HCT116 (cell line): ENCODE measurements around the gene TOR4A. TPM values are rescaled to one million over a fixed set of nuclear protein-coding genes. Genes with fewer than 3 reads are reported as not detected.

Source experiments
- ATAC-seq: fragments of 200-7000 bp; cut with Tn5 transposase; 2 replicates; pipeline ENCODE4 v1.9.1; 2020; ENCODE audit warnings: mild to moderate bottlenecking, moderate library complexity
- BruUV-seq: library from RNA; stranded (reverse); fragments of 400-500 nt; replicated peaks from 2 replicates; lab custom pipeline; 2021; lab: Mats Ljungman, UMichigan
- CTCF ChIA-PET: fragments of 300-600 bp; sonication (Branson Sonifier 250); formaldehyde crosslinking; loops from one replicate; lab custom pipeline; 2021; ENCODE audit warnings: antibody characterized with exemption; lab: Charles Lee
- POLR2A ChIA-PET: fragments of 300-600, 350-600 bp; sonication (Branson Sonifier 250); formaldehyde crosslinking; loops from one replicate; lab custom pipeline; 2021; ENCODE audit warnings: antibody characterized with exemption; lab: Charles Lee
- RAD21 ChIA-PET, 2 experiments: fragments of 300-600 bp; sonication (Branson Sonifier 250); formaldehyde crosslinking; loops; one replicate each; lab custom pipeline; 2023; ENCODE audit warnings: low total read pairs in 2 of 2; ENCODE audit not compliant: uncharacterized antibody in 2 of 2, unreplicated experiment in 2 of 2, low non-redundant PET in 1 of 2; lab: Charles Lee
- DNase-seq: peaks from one replicate; pipeline ENCODE4 v3.0.0-alpha.2; 2010; ENCODE audit warnings: low read depth, low spot score
- H2AFZ ChIP-seq: fragments of 200-600 bp; shearing (Covaris generic), sonication (generic); 2 replicates; pipeline ENCODE4 v1.6.1; 2017; ENCODE audit warnings: low read depth, mixed run types, mixed read lengths, antibody characterized with exemption, low read length; ENCODE audit not compliant: poor library complexity, severe bottlenecking
- H3K27ac ChIP-seq: 2 replicates; pipeline ENCODE4 v1.5.1; 2012; ENCODE audit warnings: low read depth, low read length
- H3K27me3 ChIP-seq: fragments of 200-600 bp; sonication (generic); 2 replicates; pipeline ENCODE4 v1.6.1; 2016; ENCODE audit warnings: mixed run types, low read length, mixed read lengths; ENCODE audit not compliant: insufficient read depth
- H3K36me3 ChIP-seq, 2 experiments: fragments of 200-500 bp in 1 of 2; fragments of 200-600 bp in 1 of 2; sonication (Bioruptor generic) in 1 of 2; sonication (generic) in 1 of 2; 2 replicates each; pipeline versions ENCODE4 v1.5.1 to v1.6.1; 2014 to 2016; ENCODE audit warnings: low read length in 2 of 2, inconsistent platforms in 1 of 2, mixed read lengths in 1 of 2, mixed run types in 1 of 2; ENCODE audit not compliant: insufficient read depth in 2 of 2, control insufficient read depth in 1 of 2
- H3K4me1 ChIP-seq, 2 experiments: fragments of 200-600 bp in 1 of 2; sonication (generic) in 1 of 2; 2 replicates each; pipeline versions ENCODE4 v1.5.1 to v1.6.1; 2012 to 2017; ENCODE audit warnings: low read length in 2 of 2, inconsistent platforms in 1 of 2, mild to moderate bottlenecking in 1 of 2, mixed read lengths in 1 of 2, mixed run types in 1 of 2, moderate library complexity in 1 of 2; ENCODE audit not compliant: insufficient read depth in 2 of 2, control insufficient read depth in 1 of 2
- H3K4me2 ChIP-seq: fragments of 200-600 bp; sonication (generic); 2 replicates; pipeline ENCODE4 v1.6.1; 2017; ENCODE audit warnings: mixed run types, low read length, mixed read lengths
- H3K4me3 ChIP-seq, 2 experiments: fragments of 200-600 bp in 1 of 2; sonication (generic) in 1 of 2; replicated peaks in 1 of 2; 2 replicates each; pipeline ENCODE4 v1.5.1; 2011 to 2016; ENCODE audit warnings: low read length in 2 of 2, control low read depth in 1 of 2, low read depth in 1 of 2, mild to moderate bottlenecking in 1 of 2, mixed read lengths in 1 of 2, mixed run types in 1 of 2
- H3K79me2 ChIP-seq: fragments of 200-600 bp; sonication (generic); 2 replicates; pipeline ENCODE4 v1.6.1; 2017; ENCODE audit warnings: mild to moderate bottlenecking, mixed run types, low read length, moderate library complexity, mixed read lengths; ENCODE audit not compliant: insufficient read depth
- H3K9ac ChIP-seq: fragments of 200-600 bp; sonication (generic); 2 replicates; pipeline ENCODE4 v1.6.1; 2016; ENCODE audit warnings: low read length, mixed read lengths
- H3K9me2 ChIP-seq: fragments of 200-600 bp; sonication (generic), shearing (Covaris generic); 2 replicates; pipeline ENCODE4 v1.6.1; 2017; ENCODE audit warnings: mixed run types, mild to moderate bottlenecking, moderate library complexity; ENCODE audit not compliant: insufficient read depth
- H3K9me3 ChIP-seq, 2 experiments: fragments of 200-500 bp in 1 of 2; fragments of 200-600 bp in 1 of 2; sonication (Bioruptor generic) in 1 of 2; sonication (generic) in 1 of 2; 2 replicates each; pipeline ENCODE4 v1.6.1; 2014 to 2017; ENCODE audit warnings: low read length in 2 of 2, mixed read lengths in 2 of 2, inconsistent platforms in 1 of 2, low read depth in 1 of 2, mild to moderate bottlenecking in 1 of 2, mixed run types in 1 of 2, moderate library complexity in 1 of 2; ENCODE audit not compliant: control insufficient read depth in 1 of 2, insufficient read depth in 1 of 2
- H4K20me1 ChIP-seq: fragments of 200-600 bp; sonication (generic), shearing (Covaris generic); 2 replicates; pipeline ENCODE4 v1.6.1; 2017; ENCODE audit warnings: mixed run types, mild to moderate bottlenecking, moderate library complexity; ENCODE audit not compliant: insufficient read depth
- CBX3 ChIP-seq: IDR thresholded peaks from 2 replicates; pipeline ENCODE4 v1.6.1; 2012; ENCODE audit warnings: low read depth
- POLR2A ChIP-seq: IDR thresholded peaks from 2 replicates; pipeline ENCODE4 v1.7.0; 2011; ENCODE audit warnings: borderline replicate concordance; ENCODE audit not compliant: insufficient read depth, insufficient read length; ENCODE audit errors: extremely low read depth
- RAD21 ChIP-seq: IDR thresholded peaks from 2 replicates; pipeline ENCODE4 v1.6.1; 2012; ENCODE audit warnings: low read depth, mild to moderate bottlenecking
- REST ChIP-seq: IDR thresholded peaks from 2 replicates; pipeline ENCODE4 v1.6.1; 2012; ENCODE audit warnings: low read depth
- intact Hi-C: fragments of 100-400 bp; cut with micrococcal nuclease; formaldehyde crosslinking; loops from 2 replicates; pipeline ENCODE4 v1.10.0; 2022
- total RNA-seq: library from RNA; stranded (reverse); gene quantifications from one replicate; pipeline ENCODE4 v1.2.1, GENCODE V29; 2021; ENCODE audit not compliant: unreplicated experiment

Gene TOR4A
- total RNA-seq, 1 experiment from 2014 or later: 34.0 TPM

GRCh38 chr9:137236936-137237421, 40.5 kb upstream of the TOR4A start:
- POLR2A ChIA-PET: interaction anchor here (0.6 to 1.3 kb wide), 5 partner anchors 9 to 150 kb away, joined by 3 to 5 read pairs (median 4); partner anchors contain the start of genes MAN1B1 and RNF224
- BruUV-seq: no TSS peak
- intact Hi-C loops: no loop called here
- RAD21 ChIA-PET: interaction anchor here (0.6 to 0.7 kb wide), 3 partner anchors 48 to 119 kb away, joined by 3 to 4 read pairs (median 3); no protein-coding TSS in a partner anchor
- CTCF ChIA-PET: interaction anchor here (0.5 to 2.8 kb wide), 43 partner anchors 9 to 459 kb away, joined by 3 to 43 read pairs (median 4); partner anchors contain the start of genes ANAPC2, CYSRT1, LRRC26 and MAN1B1
- Histone ChIP-seq H3K9me3 (no peaks in the 10 kb centered on the region), H3K27ac (peak overlapping the region; percentile 58; the same call in 1 of the 2 replicates), H3K4me3 (peak overlapping the region in 1 of 2 experiments; percentile 28; a peak in 1 of 4 replicates), H3K79me2 (peaks cover 21% of the 10 kb centered on the region), H3K36me3 (peaks cover under 1 to 4% of the 10 kb centered on the region in 2 experiments; a peak in 3 of 4 replicates), H3K9me2 (no peaks in the 10 kb centered on the region), H2AFZ (no peak overlapping the region), H4K20me1 (peaks cover 4% of the 10 kb centered on the region; the same call in 1 of the 2 replicates), H3K4me2 (peak overlapping the region; percentile 79), H3K4me1 (peaks cover 23 to 40% of the 10 kb centered on the region in 2 experiments), H3K9ac (peak overlapping the region; percentile 30; the same call in 1 of the 2 replicates), H3K27me3 (no peaks in the 10 kb centered on the region)
- no peak for ATAC-seq
- TF ChIP-seq POLR2A: no peak
- no peak for TF ChIP-seq RAD21
- DNase-seq: no peak

GRCh38 chr9:137237759-137238726, 39.5 kb upstream of the TOR4A start:
- Histone ChIP-seq H3K36me3 (peaks cover 11 to 14% of the 10 kb centered on the region in 2 experiments), H3K9ac (peak overlapping the region; percentile 32; the same call in 1 of the 2 replicates), H3K9me3 (no peaks in the 10 kb centered on the region), H3K4me2 (peak overlapping the region; percentile 79), H3K79me2 (peaks cover 31% of the 10 kb centered on the region), H3K27me3 (no peaks in the 10 kb centered on the region), H3K27ac (peak overlapping the region; percentile 47; the same call in 1 of the 2 replicates), H2AFZ (no peak overlapping the region), H4K20me1 (peaks cover 14% of the 10 kb centered on the region; the same call in 1 of the 2 replicates), H3K4me3 (no peak overlapping the region), H3K9me2 (no peaks in the 10 kb centered on the region), H3K4me1 (peaks cover 31 to 51% of the 10 kb centered on the region in 2 experiments)
- BruUV-seq: no TSS peak
- DNase-seq: no peak
- CTCF ChIA-PET: interaction anchor here (1.1 to 2.8 kb wide), 3 partner anchors 12 to 24 kb away, joined by 5 to 43 read pairs (median 11); partner anchors contain the start of genes CYSRT1 and RNF224
- POLR2A ChIA-PET: interaction anchor here (0.8 to 1.3 kb wide), 2 partner anchors 15 to 118 kb away, joined by 3 to 4 read pairs; no protein-coding TSS in a partner anchor
- RAD21 ChIA-PET: interaction anchor here in 1 of 2 experiments (0.6 kb wide), 1 partner anchor 19 kb away, joined by 4 read pairs; no protein-coding TSS in a partner anchor
- ATAC-seq: no peak
- intact Hi-C loops: no loop called here
- no peak for TF ChIP-seq CBX3
- TF ChIP-seq REST: no peak
